Central memory CD4-positive, alpha-beta T cell (primary cell): ENCODE results near the gene RAPGEF2.
"Not testable (repeated sequence)": the region's sequence is repeated elsewhere in the genome, so short reads cannot be mapped to it uniquely, and the experiment has no call there.

Source experiments
- DNase-seq: peaks from one replicate; pipeline ENCODE4 v3.0.0; 2022
- total RNA-seq, 3 experiments: gene quantifications; one replicate each; lab custom pipeline; 2026; lab: John Stamatoyannopoulos, UW

Gene RAPGEF2, protein sequence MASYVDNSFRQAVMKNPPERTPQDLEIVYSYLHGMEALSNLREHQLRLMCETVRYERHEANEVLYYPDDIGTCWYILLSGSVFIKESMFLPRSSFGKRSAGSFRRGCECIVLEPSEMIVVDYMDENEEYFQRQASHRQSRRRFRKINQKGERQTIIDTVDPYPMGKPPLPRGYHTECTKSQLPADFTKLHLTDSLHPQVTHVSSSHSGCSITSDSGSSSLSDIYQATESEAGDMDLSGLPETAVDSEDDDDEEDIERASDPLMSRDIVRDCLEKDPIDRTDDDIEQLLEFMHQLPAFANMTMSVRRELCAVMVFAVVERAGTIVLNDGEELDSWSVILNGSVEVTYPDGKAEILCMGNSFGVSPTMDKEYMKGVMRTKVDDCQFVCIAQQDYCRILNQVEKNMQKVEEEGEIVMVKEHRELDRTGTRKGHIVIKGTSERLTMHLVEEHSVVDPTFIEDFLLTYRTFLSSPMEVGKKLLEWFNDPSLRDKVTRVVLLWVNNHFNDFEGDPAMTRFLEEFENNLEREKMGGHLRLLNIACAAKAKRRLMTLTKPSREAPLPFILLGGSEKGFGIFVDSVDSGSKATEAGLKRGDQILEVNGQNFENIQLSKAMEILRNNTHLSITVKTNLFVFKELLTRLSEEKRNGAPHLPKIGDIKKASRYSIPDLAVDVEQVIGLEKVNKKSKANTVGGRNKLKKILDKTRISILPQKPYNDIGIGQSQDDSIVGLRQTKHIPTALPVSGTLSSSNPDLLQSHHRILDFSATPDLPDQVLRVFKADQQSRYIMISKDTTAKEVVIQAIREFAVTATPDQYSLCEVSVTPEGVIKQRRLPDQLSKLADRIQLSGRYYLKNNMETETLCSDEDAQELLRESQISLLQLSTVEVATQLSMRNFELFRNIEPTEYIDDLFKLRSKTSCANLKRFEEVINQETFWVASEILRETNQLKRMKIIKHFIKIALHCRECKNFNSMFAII (N-terminal part only)
- total RNA-seq = 74.9 to 129 (median 89.9) reads per million in 3 experiments

DNA sequence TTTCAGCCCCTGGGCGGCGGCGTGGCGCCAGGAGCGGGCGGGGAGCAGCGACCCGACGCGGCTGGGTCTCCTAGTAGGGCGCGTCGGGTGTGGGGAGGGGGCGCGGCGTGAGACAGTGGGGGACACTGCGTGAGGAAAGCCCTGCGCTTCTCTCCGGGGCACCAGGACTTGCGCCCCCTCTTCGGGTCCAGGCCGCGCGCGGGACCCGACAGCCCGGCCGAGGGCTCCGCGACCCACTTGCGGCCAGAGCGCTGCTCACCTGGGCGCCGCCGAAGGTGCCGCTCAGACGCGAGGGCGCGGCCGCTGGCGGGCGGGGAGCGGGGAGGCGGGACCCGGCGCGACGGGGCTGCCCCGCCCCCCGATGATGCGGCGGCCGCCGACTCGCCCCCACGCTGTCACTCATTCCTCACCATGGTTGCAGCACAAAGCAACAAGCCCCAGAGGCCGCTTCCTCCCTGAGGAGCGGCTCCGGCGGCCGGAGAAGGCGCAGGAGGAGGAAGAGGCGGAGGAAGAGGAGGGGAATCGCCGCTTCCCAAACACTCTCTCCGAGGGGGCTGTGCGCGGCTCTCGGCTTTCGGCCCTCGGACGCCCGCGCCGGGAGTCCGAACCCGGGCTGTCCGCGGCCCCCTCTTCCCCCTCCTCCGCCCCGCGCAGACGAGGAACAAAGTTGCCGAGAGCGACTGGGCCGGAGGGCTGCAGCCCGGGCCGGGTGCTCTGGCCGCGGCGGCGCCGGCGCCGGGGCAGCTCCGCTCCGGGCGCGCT, at the start of gene RAPGEF2:
Gene RAPGEF2, plus strand, starts transcription at position 458 of the 762 bp plus-strand sequence. CDS start 1,084 bp downstream, outside the sequence.
- DNase-seq = peak; percentile 88

DNA sequence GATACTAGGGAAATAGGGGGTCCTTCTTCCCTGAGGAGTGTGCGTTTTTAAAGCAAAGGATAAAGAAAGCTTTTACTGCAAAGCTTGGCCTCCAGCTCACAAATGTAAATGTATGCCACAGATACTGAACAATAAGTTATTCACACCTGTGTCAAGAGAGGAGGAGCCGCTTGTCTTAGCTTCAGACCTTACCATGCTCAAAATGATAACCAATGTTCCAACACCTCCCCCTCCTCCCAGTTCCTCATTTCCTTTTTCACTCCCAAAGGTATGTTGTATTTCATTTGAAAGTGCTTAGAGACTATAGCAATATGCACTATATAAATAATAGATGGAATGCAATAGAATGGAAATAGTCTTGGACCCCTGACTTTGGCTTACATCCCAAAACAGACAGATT, 47.0 kb upstream of the RAPGEF2 start:
- no peak for DNase-seq

DNA sequence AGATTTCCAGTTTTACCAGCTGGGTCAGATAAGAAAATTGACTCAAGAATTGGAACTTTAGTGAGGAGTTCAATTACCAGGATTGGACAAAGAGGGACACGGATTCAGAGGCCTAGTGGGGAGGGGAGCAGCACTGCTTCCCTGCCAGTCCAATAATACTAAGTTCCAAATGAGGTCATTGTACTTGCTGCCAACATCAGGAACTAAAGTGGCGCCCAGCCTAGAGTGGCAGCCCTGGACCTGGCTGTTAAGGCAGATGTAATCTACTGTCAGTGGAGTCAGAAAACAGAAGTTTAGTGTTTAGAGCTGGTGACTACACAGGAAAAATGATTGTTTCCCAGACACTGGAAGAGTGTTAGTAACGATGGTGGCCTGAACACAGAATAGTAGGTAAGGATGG, 42.7 kb upstream of the RAPGEF2 start:
- DNase-seq = no peak

DNA sequence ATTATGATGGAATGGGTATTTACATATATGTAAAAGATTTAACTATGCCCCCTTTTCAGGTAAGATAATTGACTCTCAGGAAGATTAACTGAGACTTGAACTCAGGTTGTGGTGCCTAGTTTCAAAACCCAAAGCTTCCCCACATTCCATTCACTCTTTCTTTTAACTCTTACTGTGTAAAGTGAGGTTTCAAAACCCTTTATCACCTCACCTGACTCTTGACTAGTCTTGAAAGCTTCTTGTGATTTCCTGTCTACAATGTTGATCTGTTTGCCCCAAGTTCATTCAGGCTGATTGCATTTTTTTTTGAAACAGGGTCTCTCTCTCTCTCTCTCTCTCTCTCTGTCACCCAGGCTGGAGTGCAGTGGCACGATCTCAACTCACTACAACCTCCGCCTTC, 40.5 kb upstream of the RAPGEF2 start:
- no peak for DNase-seq

DNA sequence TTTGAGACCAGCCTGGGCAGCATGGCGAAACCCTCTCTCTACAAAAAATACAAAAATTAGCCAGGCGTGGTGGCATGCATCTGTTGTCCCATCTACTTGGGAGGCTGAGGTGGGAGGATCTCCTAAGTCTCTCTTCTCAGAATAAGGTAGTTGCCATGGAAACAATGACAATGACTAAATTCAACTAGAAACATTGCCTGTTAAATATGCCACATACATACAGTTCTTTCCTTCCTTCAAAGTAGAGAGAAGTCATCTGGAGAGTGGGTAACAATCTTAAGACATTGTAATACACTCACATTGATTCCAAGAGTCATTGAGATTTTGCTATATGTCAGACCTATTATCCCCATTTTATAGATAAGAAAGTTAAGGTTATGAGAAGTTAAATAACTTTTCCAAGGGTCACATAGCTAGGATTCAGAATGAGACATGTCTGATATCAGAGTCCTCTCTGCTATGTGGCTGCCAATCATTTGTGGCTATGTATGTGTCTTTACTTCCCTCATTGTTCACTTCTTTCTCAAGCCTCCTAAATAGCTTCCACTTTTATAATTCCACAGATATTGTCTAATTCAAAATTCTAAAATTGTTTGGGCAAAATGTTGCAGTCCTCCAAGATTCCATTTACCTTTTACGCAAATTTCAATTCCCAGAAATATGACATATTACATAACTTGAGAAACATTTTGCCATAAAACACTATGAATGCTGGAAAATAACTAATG, 37.2 kb upstream of the RAPGEF2 start:
- DNase-seq = no peak

DNA sequence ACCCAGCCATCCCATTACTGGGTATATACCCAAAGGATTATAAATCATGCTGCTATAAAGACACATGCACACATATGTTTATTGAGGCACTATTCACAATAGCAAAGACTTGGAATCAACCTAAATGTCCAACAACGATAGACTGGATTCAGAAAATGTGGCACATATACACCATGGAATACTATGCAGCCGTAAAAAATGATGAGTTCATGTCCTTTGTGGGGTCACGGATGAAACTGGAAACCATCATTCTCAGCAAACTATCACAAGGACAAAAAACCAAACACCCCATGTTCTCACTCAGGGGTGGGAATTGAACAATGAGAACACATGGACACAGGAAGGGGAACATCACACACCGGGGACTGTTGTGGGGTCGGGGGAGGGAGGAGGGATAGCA, 34.7 kb upstream of the RAPGEF2 start:
- not testable (repeated sequence) for DNase-seq

DNA sequence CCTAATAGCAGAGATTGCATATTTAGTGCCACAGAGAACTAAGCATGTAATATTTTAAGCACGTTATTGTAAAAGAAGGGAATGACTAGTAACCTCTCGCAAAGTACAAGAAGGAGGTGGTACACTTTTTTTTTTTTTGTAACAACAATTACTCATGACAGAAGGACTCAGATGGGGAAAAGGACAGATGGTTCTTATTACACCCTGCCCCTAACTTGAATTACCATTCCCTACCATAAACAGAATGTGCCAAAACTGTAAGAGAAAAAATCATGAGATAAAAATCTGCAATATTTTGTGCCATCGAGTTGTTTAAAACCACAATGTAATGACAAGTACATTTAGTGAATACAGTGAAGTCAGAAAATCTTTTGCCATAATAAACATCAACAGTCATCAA, 33.0 kb upstream of the RAPGEF2 start:
- DNase-seq = no peak

DNA sequence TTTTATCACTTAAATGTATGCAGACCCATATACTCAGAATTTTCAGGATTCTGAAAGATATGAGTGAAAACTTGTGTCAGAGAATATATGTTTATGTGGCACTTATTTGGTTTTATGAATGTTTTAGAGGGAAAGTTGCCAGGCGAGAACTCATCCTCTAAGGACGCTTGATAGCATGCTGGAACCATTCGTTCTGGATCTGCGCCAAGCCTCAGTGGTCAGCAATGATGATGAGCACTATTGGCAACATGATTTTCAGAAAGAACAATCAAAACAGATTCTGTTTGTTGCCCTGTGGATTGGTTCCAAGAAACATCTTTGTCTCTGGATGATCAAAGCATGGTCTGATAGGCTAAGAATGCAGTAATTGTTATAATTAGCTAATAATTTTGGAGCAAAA, 32.1 kb upstream of the RAPGEF2 start:
- DNase-seq = no peak

DNA sequence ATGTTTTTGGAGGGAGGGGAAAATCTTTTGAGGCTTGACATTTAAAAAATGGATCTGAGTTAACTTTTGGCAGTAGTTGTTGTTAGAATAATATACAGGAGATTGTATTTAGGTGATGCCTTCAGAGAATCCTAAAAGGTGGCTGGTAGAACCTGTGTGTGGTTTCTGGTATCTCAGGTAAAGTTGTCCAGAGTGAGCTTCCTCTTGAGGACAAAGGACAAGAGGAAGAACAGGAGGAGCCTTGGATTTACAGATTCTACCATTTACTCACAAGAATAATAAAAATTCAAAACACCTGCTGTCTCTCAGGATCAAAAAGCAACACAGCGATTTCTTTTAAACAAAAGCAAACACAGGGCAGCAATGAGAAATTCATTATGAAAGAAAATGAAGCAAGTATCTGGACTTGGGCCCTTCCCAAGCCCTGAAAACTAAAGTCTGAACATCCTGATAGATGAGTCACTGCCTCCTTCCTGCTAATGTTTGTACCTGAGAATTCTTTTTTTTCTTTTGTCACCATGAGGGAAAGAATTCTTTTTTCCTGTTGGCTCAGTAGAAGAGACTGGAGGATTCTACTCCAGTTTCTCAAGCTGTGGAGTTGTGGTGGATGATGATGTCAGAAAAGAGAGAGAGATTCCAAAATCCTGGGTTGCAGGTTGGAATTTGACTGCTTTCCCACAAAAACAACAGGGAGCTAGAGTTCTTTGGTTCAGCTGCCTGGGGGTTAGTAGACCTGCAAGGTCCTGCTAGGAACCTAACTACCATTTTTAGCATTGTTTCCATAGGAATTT, 31.5 kb upstream of the RAPGEF2 start:
- no peak for DNase-seq

DNA sequence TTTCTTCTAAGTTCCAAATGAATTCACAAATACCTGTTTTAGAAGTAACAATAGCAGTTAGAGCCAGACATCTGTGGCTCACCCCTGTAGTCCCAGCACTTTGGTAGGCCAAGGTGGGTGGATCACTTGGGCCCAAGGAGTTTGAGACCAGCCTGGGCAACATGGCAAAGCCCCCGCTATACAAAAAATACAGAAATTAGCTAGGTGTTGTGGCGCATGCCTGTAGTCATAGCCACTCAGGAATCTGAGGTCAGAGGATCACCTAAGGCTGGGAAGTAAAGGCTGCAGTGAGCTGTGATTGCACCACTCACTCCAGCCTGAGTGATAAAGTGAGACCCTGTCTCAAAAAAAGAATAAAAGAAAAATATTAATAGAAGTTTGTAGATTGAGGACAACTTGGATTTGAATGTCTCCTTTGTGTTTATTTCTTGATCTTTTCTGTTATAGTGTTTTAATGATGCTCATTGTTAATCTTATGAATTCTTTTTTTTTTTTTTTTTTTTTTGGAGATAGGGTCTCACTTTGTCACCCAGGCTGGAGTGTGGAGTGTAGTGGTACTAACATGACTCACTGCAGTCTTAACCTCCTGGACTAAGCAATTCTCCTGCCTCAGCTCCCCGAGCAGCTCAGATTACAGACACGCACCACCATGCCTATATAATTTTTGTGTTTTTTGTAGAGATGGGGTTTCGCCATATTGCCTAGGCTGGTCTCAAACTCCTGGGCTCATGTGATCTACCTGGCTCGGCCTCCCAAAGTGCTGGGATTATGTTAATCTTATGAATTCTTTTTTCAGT, 30.7 kb upstream of the RAPGEF2 start:
- DNase-seq = no peak

DNA sequence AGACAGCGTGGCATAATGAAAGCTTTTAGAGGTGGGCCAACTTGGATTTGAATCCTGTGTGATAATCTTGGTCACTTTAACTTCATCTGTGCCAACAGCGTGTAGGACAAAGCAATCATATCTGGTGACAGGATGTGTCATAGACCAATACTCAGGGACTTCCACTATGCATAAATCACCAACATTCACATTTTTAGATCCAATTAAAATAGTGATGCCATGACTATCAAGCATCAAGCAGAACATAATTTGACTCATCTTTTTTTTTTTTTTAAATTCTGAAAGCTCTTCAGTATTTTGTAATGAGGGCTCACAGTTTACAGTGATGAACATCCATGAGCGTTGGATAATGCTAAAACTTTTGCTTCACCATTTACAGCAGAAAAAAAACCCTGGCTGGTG, 27.3 kb upstream of the RAPGEF2 start:
- no peak for DNase-seq

DNA sequence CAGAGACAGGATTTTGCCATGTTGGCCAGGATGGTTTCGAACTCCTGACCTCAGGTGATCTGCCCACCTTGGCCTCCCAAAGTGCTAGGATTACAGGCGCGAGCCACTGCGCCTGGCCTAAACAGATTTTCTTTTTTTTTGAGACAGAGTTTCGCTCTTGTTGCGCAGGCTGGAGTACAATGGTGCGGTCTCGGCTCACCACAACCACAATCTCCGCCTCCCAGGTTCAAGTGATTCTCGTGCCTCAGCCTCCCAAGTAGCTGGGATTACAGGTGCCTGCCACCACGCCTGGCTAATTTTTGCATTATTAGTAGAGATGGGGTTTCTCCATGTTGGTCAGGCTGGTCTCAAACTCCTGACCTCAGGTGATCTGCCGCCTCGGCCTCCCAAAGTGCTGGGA, 25.9 kb upstream of the RAPGEF2 start:
- not testable (repeated sequence) for DNase-seq

DNA sequence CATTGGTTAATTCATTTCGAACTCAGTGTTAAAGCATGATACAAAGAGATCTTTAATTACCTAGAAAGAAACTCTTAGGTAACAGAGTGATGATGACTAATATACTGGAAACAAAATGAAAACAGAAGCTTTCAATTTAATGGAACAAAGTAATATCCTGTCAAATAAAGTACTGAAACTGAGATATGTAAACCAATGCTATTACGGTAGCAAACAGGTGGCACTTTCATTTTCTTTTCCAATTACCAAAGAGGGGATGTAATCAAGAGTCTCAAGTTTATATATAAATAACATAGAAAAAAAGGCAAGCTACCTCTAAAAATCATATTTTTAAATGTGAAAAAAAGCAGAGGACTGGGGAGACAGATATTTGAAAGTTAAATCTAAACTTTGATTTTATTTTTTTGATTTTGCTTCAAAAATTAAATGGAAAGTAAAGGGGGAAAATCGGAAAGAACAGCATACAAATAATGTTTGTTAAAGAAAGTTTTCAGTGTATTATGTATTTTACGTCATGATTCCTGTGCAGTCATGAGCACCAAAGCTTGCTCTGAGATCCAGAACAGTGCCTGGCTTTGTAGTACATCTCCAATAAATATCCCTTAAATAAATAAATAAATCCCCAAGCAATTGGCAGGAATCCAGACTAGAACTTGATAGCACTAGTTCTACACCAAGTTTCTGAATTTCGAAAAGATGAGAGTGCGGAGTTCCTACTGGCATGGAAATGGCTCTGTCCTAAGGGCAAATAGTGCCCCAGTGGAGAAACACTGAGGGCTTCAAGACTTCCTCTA, 25.0 kb upstream of the RAPGEF2 start:
- peak; percentile 22 for DNase-seq

DNA sequence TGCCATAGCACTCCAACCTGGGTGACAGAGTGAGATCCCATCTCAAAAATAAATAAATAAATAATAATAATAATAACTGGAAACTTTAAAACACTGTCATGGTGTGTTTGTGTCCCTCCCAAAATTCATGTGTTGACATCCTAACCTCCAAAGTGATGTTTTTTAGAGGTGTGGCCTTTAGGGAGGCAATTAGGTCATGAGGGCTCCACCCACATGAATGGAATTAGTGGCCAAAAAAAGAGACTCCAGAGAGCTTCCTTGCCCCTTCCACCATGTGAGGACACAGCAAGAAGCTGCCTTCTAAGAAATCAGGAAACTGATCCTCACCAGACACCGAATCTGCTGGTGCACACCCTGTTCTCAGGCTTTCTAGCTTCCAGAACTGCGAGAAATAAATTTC, 23.8 kb upstream of the RAPGEF2 start:
- no peak for DNase-seq

DNA sequence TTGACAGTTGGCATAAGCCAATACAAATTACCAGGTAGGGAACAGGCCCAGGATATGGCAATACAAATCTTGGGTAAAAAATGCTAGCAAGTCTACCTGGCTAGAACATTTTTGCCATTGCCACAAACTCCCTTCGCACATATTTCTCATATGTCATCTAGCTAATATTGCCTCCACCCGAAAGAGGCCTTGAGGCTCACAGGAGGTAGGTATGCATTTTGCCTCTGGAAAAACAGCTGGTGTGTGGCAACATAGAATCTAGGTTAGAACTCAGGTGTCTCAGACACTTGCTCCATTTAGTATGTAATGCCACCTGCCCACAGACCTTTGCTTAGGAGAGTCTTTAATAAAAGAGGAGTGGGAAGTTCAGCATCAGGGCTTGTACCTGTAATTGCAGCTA, 16.3 kb upstream of the RAPGEF2 start:
- no peak for DNase-seq

DNA sequence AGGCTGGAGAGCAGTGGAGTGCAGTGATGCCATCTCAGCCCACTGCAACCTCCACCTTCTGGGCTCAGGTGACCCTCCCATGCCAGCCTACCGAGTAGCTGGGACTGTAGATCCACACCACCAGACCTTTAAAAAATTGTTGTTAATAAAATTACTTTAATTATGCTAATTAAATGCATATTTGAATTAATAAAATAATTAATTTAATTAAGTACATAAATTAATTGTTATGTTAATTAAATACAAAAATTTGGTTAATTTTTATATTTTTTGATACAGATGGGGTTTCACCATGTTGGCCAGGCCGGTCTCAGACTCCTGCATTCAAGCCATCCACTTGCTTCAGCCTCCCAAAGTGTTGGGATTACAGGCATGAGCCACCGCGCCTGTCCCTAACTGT, 12.6 kb upstream of the RAPGEF2 start:
- no peak for DNase-seq

DNA sequence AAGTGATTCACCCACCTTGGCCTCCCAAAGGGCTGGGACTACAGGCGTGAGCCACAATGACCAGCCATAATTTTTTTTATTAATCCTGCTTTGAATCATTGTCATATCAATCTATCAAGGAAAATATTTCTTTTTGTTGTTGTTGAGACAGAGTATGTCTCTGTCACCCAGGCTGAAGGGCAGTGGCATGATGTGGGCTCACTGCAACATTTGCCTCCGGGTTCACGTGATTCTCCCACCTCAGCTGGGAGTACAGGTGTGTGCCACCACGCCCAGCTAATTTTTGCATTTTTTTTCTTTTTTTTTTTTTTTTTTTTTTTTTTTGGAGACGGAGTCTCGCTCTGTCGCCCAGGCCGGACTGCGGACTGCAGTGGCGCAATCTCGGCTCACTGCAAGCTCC, 8.7 kb upstream of the RAPGEF2 start:
- not testable (repeated sequence) for DNase-seq

DNA sequence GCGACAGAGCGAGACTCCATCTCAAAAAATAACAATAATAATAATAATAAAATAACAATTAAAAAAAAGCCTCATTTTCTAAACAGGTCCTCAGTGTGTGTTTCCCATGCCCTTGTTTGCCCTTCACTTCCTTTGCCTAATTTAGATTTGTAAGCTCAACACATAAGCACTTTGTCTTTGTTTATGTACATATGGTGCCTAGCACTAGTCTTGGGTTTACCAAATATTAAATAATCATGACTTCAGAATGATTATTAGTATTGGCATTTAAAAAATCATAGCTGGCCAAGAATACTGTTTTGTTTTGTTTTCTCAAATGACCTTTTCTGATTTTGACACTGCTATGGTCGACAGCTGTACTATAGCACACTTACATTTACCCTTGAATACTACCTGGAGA, 6.4 kb upstream of the RAPGEF2 start:
- no peak for DNase-seq

DNA sequence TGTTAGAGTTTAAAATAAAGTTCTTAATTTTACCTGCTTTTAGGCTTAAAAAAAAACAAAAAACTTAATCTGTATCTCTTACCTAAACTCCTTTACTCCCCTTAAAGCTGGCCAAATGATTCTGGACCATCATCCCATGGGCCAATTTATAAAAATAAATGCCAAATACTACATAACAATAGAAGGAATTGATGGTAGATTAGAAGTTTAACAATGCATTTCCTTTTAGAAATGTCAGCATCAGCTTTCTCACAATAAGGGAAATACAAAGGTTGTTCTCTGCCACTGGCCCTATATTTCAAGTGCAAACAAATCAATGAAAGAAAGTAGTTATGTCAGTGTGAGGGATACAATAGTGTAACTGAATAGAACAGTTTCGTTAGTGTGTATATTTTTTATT, 5.7 kb upstream of the RAPGEF2 start:
- no peak for DNase-seq

DNA sequence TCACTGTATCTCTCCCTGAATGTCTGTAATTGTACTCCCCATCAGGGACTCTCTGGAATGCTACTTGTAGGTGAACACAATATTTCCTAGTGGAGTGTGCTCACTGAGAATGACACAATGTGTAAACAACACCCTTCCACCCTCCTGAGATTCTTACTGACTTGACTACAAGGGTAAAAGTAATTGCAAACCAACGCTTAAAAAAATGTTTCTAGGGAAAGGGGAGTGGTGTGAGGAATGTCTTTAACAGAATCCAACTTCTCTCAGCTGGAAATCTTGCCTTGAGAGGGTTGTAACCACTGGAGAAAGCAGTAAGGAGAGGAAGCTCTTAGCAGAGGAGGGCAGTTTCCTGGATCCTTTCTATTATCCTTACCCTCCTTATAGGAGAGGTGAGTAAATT, 5.1 kb upstream of the RAPGEF2 start:
- no peak for DNase-seq
